Stimulated activated CD8-positive, alpha-beta memory T cell treated with anti-CD3 and anti-CD28 coated beads, Interleukin-7, amount 100 ng/mL, for 48 hours (primary cell): Measurements from ENCODE around the gene HIVEP3.

Source experiments
- DNase-seq, 2 donors: peaks; one replicate each; pipeline ENCODE4 v3.0.0-alpha.2; 2020; ENCODE audit warnings: low read depth in 1 of 2; ENCODE audit errors: extremely low read depth in 1 of 2

The HIVEP3 gene

DNA sequence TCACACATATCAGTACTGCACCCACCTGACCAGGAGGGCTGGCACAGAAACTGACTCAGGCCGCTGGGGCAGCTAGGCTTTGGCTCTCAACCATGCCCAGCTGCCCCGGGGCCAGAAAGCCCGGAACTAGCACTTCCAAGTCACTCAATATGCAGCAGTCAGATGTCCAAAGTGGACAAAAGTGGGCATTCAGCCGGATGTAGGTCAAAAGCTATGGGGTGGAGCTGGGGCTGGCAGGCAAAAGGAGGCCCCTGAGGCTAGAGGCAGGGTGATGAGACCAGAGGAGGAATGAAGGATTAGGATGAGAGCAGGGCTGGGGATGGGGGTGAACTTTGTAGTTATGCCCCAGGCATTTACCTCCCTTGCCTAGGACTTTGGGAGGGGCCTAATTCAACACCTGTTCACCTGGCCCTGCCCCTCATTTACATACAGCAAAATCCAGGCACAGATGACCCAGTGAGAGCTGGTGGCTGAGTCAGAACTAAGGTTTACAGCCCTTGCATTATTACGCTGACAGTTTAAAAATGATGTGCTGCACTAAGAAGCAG is 403.5 kb downstream of the HIVEP3 start:
- no peak for DNase-seq

- no peak for DNase-seq
These were observed 404.3 kb downstream of the HIVEP3 start for GRCh38 chr1:41514381-41514780.

DNA sequence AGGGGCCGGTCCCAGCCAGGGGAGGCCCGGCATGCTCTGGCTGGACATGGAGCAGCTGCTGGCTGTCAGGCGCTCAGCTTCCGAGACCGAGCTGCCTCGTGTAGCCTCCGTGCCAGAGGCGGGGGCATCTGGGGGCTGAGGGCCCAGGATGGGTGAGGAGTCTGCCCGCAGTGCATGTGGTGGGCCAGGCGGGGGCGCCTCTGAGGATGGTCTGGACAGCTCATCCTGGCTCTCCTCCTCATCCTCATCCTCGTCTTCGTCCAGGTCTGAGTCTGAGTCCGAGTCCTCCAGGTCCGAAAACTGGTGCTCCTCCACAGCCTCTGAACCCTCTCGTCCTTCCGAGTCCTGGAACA is 405.4 kb downstream of the HIVEP3 start:
- DNase-seq = no peak

DNA sequence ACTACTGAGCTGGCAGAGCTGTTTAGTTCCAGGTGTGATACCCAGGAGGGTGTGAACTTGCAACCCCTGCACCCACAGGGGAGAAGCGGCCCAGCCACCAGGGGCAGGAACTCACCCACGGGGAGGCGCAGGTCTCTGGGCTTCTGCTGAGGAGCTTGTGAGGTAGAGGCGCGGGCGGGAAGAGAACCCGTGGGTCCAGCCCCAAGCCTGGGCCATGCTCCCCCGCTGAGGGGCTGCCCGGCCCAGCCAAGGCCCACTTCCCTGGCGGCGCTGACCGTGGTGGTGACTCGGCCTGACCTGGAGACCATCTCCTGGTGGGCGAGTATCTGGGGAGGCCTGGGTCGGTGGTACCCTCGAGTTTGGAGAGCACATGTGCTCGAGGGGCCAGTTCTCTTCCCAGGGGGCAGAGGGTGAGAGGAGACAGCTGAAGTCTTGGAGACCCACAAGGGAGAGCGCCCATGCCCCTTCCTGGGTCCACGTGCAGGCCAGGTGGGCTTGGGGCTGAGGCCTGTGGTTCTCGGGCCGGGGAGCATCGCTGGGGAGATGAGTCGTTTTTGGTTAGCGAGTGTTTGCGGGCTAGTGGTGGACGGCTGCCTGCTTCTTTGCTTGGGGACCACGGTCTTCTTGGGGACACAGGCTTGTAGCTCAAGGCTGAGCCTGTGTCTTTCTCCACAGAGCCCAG is 405.9 kb downstream of the HIVEP3 start:
- DNase-seq = no peak

DNA sequence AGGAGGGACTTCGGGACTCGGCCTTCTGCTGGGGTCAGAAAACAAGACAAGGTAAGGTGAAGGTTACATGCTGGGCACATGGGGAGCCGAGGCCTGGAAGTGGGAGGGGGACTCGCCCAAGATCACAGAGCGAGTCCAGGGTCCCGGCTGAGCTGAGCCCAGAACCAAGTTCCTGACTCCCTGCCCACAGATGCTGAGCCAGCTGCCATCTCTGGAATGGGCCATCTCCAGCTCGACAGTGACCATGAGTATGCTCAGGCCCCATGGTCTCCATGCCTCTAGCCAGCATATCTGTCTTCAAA is 407.5 kb downstream of the HIVEP3 start:
- no peak for DNase-seq

DNA sequence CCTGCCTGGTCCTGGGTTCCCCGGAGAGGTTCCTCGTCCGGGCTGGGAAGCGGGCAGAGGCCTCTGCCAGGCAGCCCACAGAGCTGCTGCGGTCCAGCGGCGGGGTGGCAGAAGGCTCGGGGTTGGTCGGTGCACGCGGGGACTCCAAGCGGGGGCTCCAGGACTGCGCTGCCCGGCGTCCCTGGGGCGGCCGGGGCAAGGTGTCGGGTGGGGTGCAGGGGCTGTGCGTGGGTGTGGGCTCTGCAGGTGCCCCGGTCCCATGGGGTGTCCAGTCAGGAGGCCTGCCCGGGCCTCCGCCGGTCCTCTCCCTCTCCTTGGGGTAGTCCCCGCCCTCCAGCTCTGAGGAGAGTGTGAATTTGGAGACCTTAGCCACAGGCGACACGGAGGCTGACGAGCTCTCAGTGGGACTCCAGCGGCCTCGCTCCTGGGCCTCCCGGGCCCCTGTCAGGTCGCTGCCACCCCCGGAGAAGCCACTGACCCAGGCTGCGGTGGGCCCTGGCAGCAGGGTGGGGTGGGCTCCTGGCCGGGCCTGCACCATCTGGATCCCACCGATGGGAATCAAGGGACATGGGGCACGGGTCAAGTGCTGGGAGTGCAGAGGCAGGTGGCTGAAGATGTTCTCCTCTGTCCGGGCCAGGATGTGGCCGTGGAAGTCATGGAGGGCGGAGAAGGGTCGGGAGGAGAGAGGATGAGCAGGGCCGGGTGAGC is 408.0 kb downstream of the HIVEP3 start:
- no peak for DNase-seq

DNA sequence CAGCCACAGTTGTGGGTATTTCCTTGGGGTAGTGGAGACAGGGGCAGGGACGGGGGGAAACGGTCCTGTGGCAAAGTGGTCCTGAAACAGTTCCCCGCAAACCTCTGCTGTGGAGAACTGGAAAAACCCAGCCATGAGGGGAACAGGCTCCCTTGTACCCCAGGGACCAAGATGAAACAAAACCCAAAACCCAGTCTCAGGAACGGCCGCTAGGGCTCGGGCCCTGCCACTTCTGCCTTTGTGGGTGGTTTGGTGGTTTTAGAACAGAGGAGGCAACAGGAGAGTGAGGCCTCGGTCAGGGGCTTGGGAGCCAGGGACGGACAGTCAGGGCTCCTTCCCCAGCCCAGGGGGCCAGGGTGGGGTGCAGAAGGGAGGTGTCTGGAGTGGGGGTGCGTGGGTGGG is 409.5 kb downstream of the HIVEP3 start:
- no peak for DNase-seq

DNA sequence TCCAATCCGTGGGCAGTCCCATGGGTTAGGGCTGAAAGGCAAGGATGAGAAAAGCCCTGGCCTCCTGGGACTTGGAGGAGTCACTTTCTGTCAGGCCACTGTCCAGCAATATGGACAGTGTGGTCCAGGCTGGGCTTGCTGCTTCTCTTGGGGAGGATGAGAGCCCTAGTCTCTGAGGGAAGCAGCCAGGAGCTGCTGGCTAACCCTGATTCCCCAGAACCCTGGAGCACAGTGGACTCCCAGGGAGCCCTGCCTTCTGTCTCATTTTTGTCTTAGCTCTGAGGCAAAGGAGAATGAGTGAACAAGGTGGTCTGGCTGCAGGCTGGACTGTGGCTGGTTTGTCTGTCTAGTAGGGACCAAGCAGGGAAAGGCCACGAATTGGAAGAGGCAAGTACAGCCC is 410.4 kb downstream of the HIVEP3 start:
- no peak for DNase-seq

- DNase-seq = no peak
These were observed 410.9 kb downstream of the HIVEP3 start for GRCh38 chr1:41507836-41508235.

- DNase-seq = no peak
These were observed 411.5 kb downstream of the HIVEP3 start for GRCh38 chr1:41507110-41507720.

GRCh38 chr1:41504114-41505035 is 414.3 kb downstream of the HIVEP3 start:
- DNase-seq = no peak

DNA sequence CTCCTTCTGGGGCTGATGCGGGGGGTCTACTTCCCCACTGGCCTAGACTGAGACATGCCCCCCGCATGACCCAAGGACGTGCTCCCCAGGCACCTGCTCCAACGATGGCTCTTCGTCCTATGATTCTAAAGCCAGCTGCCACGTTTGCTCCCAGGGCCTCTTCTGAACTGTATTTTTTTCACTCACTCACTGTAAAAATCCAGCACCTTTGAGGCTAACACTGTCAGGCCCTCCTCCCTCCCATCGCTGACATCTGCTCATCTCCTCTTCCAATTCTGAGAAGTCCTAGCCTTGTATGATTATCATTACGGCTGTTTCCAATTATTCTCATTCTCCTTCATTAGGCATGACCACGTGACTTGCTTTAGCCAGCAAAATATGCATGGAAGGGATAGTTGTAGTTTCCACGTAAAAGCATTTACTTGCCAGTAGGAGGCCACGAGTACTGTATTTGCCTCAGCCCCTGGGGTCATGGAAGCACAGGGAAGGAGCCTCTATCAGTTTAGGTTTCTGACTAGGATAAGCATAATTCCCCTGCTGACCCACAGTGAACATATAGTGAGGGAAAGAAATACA is 415.1 kb downstream of the HIVEP3 start:
- DNase-seq = no peak

GRCh38 chr1:41502912-41503311 is 415.8 kb downstream of the HIVEP3 start:
- no peak for DNase-seq

GRCh38 chr1:41501581-41501980 is 417.1 kb downstream of the HIVEP3 start:
- no peak for DNase-seq

GRCh38 chr1:41500781-41501518 is 417.8 kb downstream of the HIVEP3 start:
- no peak for DNase-seq

- DNase-seq = no peak
These were observed 418.3 kb downstream of the HIVEP3 start for GRCh38 chr1:41500378-41500777.

- DNase-seq = no peak
These were observed 419.1 kb downstream of the HIVEP3 start for GRCh38 chr1:41499591-41499990.

DNA sequence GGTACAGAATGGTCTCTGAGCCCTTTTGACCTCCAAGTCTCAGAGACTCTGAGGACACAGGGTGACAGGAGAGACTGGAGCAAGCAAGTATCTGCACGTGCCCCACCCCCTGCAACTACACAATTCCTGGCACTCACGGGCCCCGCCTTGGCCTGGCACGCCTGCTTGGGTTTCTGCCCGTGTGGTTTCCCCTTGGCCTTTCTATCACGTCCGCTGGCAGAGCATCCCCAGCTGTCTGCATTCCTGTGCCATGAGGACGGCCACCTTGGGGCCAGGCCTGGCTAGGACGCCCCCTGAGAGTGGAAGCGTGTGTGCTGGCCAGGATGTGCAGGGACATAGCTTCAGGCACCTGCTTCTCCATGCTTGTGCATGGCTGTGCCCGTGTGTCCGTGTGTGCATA is 419.9 kb downstream of the HIVEP3 start:
- no peak for DNase-seq

DNA sequence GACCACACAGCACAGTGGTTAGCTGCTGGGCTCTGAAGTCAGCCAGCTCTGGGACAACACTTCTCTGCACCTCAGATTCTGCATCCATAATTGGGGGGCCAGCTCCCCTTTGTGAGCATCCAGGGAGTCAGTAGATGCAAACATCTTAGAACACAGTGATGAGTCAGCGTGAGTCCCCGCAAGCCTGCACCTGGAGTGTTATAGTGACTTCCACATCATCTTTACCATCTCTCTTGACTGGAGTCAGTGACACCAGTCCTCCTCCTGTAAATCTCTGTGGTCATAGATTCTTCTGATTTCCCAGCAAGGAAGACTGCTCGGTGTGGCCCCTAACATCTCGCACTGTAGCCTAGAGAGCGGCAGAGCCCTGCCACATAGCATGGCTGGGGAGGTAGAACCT is 420.3 kb downstream of the HIVEP3 start:
- DNase-seq = no peak

- DNase-seq = no peak
These were observed 421.2 kb downstream of the HIVEP3 start for GRCh38 chr1:41497461-41498030.
